ENCODE measurements around the gene HECTD3. TPM values are rescaled to one million over a fixed set of nuclear protein-coding genes. Genes with fewer than 3 reads are reported as not detected.

The HECTD3 gene
- total RNA-seq, 4 donors from 2014 or later: 29.2 to 91.0 (median 47.0) TPM

- in situ Hi-C loops (cut with MboI; ENCODE audit: low sequenced_read_pairs in 4 of 4) (loop anchor here in 3 of 4 donors (5.0 to 25.0 kb wide), 7 partner anchors 290 to 553 kb away; partner anchors contain the start of genes TESK2 (in 3 of the 3) and AKR1A1 (in 2 of the 3)), intact Hi-C loops (cut with DNase I; ENCODE audit: low total_unique reads) (loop anchor here (1.0 to 10.0 kb wide), 8 partner anchors 26 to 560 kb away; partner anchors contain the start of genes AKR1A1, BEST4, EIF2B3 and ZSWIM5)
- Histone ChIP-seq H3K36me3 (peaks cover 0 to 46% of the 10 kb centered on the region in 2 donors), H3K9me3 (no peaks in the 10 kb centered on the region), H3K4me1 (peaks cover 39 to 44% of the 10 kb centered on the region in 2 donors), H3K4me3 (peak within 1 kb of the TSS; percentile 75 to 99 (median 92)), H3K27ac (peak within 1 kb of the TSS; percentile 88 to 96 (median 92)), H3K27me3 (no peaks in the 10 kb centered on the region)
- ATAC-seq (peak; percentile 86 to 90), DNase-seq (peak; percentile 88 to 93)
- TF ChIP-seq CTCF (IDR thresholded peaks at IDR 0.05 in 4 of 5, conservative IDR thresholded peaks at IDR 0.05 in 1 of 5): no peak
- peak; percentile 34 to 75 for TF ChIP-seq POLR2A (IDR thresholded peaks at IDR 0.05)
Measured at GRCh38 chr1:45011837-45012638, 914 bp upstream of the HECTD3 start, which contains the start of gene UROD. Gene UROD (plus strand): TSS chr1:45012254. CDS start chr1:45012266, 12 bp downstream.

GRCh38 chr1:45009956-45010854 is 919 bp downstream of the HECTD3 start:
- DNase-seq (peak in 1 of 2 donors; percentile 42), ATAC-seq (no peak)
- intact Hi-C loops (cut with DNase I; ENCODE audit: low total_unique reads): loop anchor here (2.0 to 10.0 kb wide), 5 partner anchors 175 to 562 kb away; partner anchors contain the start of genes AKR1A1, BEST4 and ZSWIM5
- Histone ChIP-seq H3K27me3 (no peaks in the 10 kb centered on the region), H3K27ac (peak overlapping the region; percentile 88 to 96 (median 92)), H3K9me3 (no peaks in the 10 kb centered on the region), H3K36me3 (peaks cover 0 to 56% of the 10 kb centered on the region in 2 donors), H3K4me3 (peak overlapping the region; percentile 75 to 99 (median 92)), H3K4me1 (peaks cover 38 to 39% of the 10 kb centered on the region in 2 donors)
- TF ChIP-seq POLR2A (IDR thresholded peaks at IDR 0.05) (no peak), CTCF (IDR thresholded peaks at IDR 0.05 in 4 of 5, conservative IDR thresholded peaks at IDR 0.05 in 1 of 5) (no peak)
- in situ Hi-C loops (cut with MboI; ENCODE audit: low sequenced_read_pairs in 4 of 4): loop anchor here in 3 of 4 donors (5.0 to 25.0 kb wide), 7 partner anchors 292 to 555 kb away; partner anchors contain the start of genes TESK2 (in 3 of the 3) and AKR1A1 (in 2 of the 3)

GRCh38 chr1:45009296-45009865 is 1.7 kb downstream of the HECTD3 start:
- intact Hi-C loops (cut with DNase I; ENCODE audit: low total_unique reads) (no loop called here), in situ Hi-C loops (cut with MboI; ENCODE audit: low sequenced_read_pairs in 4 of 4) (loop anchor here in 2 of 4 donors (25.0 kb wide), 2 partner anchors 478 to 553 kb away; partner anchors contain the start of genes AKR1A1 (in 1 of the 2) and TESK2 (in 1 of the 2))
- H3K4me3 ChIP-seq: peak overlapping the region in 1 of 4 donors; percentile 75
- DNase-seq (no peak), ATAC-seq (no peak)
- H3K36me3 ChIP-seq: peaks cover 0 to 62% of the 10 kb centered on the region in 2 donors
- no peaks in the 10 kb centered on the region for H3K9me3 ChIP-seq
- no peaks in the 10 kb centered on the region for H3K27me3 ChIP-seq
- peak overlapping the region in 1 of 4 donors; percentile 91 for H3K27ac ChIP-seq
- peaks cover 32 to 34% of the 10 kb centered on the region in 2 donors for H3K4me1 ChIP-seq
- no peak for TF ChIP-seq CTCF (IDR thresholded peaks at IDR 0.05 in 4 of 5, conservative IDR thresholded peaks at IDR 0.05 in 1 of 5)
- no peak for TF ChIP-seq POLR2A (IDR thresholded peaks at IDR 0.05)

- TF ChIP-seq POLR2A (IDR thresholded peaks at IDR 0.05): no peak
- TF ChIP-seq CTCF (IDR thresholded peaks at IDR 0.05 in 4 of 5, conservative IDR thresholded peaks at IDR 0.05 in 1 of 5): no peak
- ATAC-seq (no peak), DNase-seq (no peak)
- intact Hi-C loops (cut with DNase I; ENCODE audit: low total_unique reads): no loop called here
- no peaks in the 10 kb centered on the region for H3K9me3 ChIP-seq
- no peak overlapping the region for H3K27ac ChIP-seq
- peaks cover 29 to 33% of the 10 kb centered on the region in 2 donors for H3K4me1 ChIP-seq
- H3K36me3 ChIP-seq: peaks cover 0 to 68% of the 10 kb centered on the region in 2 donors
- in situ Hi-C loops (cut with MboI; ENCODE audit: low sequenced_read_pairs in 4 of 4): loop anchor here in 2 of 4 donors (25.0 kb wide), 2 partner anchors 479 to 554 kb away; partner anchors contain the start of genes AKR1A1 (in 1 of the 2) and TESK2 (in 1 of the 2)
- H3K4me3 ChIP-seq: no peak overlapping the region
- H3K27me3 ChIP-seq: no peaks in the 10 kb centered on the region
Measured at GRCh38 chr1:45008516-45008915, 2.6 kb downstream of the HECTD3 start.
